Measurements from ENCODE around the gene SMAD5. TPM values are rescaled to one million over a fixed set of nuclear protein-coding genes. Genes with fewer than 3 reads are reported as not detected.
A peak's percentile ranks its signal among the peaks of the same experiment; 100 is the strongest.

Gene SMAD5
- total RNA-seq, 1 donor: 88.7 TPM

DNA sequence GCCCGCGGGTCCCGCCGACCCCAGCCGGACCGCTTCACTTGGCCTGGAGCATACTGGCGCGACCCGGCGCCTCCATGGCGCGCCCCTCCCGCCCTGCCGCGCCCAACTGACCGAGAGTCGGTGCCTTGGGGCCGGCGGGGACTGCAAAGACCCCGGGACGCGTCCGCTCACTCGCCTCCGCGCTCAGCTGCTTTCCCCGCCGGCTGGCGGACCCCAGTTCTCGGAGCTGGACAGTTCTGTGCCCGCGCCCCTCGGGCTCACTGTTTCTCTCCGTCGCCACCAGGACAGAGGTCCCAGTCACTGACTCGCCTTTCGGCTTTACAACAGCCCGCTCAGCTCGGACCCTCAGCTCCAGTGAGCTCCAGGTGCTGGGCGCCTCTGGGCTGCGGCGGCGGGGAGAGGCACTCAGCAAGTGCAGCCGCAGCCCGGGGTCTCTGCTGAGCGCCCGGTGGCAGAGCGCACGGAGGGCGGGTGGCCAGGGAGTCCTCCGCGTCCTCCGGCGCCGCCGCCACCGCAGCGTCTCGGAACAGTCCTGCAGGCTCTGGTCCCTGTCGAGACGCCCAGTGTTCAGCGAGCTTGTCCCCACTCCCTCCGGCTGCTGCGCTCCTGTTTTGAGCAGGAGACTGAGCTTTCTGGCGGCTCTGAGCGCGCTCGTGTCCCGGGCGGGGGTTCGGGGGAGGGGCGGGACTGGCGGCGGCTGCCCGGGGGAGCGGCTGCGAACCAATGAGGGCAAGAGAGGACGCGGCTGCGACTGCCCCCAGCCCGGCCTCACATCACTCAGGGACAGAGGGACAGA, 60.1 kb downstream of the SMAD5 start, which contains the start of gene SMIM32:
Gene SMIM32 (minus strand): TSS at position 637 of the 796 bp plus-strand sequence. CDS start 638 bp downstream, outside the sequence.
- TF ChIP-seq, protein P1, sequence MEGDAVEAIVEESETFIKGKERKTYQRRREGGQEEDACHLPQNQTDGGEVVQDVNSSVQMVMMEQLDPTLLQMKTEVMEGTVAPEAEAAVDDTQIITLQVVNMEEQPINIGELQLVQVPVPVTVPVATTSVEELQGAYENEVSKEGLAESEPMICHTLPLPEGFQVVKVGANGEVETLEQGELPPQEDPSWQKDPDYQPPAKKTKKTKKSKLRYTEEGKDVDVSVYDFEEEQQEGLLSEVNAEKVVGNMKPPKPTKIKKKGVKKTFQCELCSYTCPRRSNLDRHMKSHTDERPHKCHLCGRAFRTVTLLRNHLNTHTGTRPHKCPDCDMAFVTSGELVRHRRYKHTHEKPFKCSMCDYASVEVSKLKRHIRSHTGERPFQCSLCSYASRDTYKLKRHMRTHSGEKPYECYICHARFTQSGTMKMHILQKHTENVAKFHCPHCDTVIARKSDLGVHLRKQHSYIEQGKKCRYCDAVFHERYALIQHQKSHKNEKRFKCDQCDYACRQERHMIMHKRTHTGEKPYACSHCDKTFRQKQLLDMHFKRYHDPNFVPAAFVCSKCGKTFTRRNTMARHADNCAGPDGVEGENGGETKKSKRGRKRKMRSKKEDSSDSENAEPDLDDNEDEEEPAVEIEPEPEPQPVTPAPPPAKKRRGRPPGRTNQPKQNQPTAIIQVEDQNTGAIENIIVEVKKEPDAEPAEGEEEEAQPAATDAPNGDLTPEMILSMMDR (IDR thresholded peaks at IDR 0.05; ENCODE audit: insufficient read depth, low read length): no peak
- peak within 1 kb of the TSS; percentile 44 for H3K4me3 ChIP-seq (ENCODE audit: low read depth, low read length)
- DNase-seq (ENCODE audit: low read depth): no peak

DNA sequence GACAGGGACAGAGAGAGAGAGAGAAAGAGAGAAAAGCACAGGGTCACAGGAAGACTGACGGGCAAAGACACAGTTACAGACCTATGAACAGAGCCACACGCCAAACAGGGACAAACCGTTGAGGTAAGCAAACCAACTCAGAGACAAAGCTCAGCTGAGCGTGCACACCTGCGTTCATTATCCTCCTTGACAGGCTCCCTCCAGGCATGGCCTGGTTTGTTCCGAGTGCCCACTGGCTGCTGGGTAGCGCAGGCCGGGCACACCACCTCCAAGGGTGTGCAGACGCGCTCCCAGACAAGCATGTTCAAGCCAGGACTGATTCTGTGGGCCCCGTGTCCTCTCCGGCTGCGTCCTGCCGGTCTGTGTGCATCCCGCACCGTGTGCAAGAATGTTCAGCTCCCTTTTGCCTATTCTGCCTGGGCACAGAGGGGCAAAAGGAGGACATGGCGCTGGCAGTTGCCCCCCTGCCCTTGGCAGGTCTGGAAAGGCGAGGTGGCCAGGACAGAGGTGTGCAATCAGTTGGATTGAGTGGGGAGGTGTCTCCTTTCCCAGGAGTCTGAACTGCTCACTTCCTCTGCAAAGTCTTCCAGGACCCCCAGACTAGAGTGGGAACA, 60.8 kb downstream of the SMAD5 start:
- TF ChIP-seq, protein P1 (IDR thresholded peaks at IDR 0.05; ENCODE audit: insufficient read depth, low read length): no peak
- no peak for DNase-seq (ENCODE audit: low read depth)
- H3K4me3 ChIP-seq (ENCODE audit: low read depth, low read length): no peak overlapping the region

DNA sequence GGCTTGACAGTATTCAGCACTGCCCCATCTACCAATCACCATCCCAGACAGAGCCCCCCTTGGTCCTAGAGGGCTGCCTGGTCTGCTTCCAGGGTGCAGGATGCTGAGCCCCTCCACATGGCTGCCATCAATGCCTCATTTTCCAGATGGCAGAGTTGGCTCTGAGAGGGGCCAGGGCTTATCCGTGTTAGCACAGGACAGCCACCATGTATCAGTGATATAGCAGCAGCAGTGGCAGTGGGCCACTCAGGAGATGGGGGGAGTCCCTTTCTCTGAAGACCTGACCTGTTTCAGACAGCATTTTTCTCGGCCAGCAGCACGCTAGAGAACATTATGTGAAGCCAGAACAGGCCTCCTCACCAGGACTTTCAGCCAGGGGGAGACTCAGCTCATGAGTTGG, 61.9 kb downstream of the SMAD5 start:
- TF ChIP-seq, protein P1 (IDR thresholded peaks at IDR 0.05; ENCODE audit: insufficient read depth, low read length): no peak
- H3K4me3 ChIP-seq (ENCODE audit: low read depth, low read length): no peak overlapping the region
- DNase-seq (ENCODE audit: low read depth): no peak

DNA sequence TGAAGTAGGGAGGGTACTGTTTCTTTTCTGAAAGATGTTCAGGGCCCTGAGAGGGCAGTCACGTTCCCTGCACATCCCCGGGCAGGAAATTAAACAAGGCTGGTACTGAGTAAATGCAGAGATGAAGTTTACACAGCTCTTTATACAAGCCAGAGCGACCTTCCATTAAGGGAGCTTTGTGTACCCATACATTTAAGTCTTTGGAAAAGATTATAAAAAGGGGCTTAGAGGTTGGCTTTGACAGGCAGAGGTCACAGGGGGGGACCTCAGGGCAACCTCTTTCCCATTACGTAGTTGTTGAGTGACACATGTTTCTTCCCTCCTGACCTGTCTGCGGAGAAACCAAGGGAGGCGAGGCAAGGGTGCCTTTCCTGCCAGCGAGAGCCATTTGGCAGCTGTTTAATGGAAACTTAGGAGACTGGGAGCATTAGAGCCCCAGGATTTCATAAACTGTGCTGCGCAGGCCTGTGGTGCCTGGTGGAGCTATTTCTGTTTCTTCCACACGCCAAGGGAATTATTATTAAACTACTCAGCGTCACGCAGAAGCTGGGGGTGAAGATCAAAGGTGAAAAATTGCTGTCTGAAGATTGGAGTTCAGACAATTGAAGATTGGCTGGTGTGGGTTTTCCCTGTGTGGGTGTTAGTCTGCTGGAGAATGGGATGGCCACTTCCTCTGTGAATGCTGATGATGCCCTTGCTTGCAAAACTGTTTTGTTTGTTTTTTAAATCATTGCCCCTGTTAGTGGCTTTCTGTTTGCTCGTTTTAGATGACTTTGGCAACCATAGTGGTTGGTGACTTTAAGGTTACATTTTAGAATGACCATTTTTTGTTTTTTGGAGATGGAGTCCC, 63.6 kb downstream of the SMAD5 start:
- TF ChIP-seq, protein P1 (IDR thresholded peaks at IDR 0.05; ENCODE audit: insufficient read depth, low read length): no peak

DNA sequence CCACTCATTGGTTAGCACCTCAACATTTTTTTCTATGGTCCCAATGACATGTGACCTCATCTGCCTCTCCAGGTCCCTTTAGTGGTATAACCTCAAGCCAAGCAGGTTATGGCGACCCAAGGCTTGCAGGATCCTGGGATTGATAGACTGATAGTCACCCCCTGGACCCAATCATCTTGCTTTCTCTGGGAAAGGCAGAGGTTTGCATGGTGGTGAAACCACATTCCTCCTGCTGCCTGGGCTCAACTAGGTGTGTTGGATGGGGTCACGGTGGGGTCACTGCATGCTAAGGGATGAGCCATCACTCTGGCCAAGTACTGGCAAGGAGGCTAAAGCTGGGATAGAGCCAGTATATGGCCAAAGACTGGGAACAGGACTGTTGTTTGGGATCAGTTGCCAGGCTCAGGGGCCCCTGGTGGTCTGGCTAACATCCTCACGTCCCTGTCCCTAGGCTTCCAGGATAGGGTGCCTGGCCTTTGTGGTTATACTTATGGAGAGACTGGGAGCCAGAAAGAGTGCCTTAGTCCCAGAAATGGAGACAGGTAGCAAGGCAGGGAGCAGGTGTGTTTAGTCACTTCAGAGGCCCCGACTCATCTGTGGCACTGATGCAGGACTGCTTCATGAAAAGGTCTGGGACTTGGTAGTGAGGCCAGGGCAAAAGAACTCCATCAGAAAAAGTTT, 65.0 kb downstream of the SMAD5 start:
- no peak overlapping the region for H3K4me3 ChIP-seq (ENCODE audit: low read depth, low read length)
- TF ChIP-seq, protein P1 (IDR thresholded peaks at IDR 0.05; ENCODE audit: insufficient read depth, low read length): no peak
- no peak for DNase-seq (ENCODE audit: low read depth)

More for the DNA sequence above, 63.6 kb downstream of the SMAD5 start:
- H3K4me3 ChIP-seq (ENCODE audit: low read depth, low read length): no peak overlapping the region
- no peak for DNase-seq (ENCODE audit: low read depth)

DNA sequence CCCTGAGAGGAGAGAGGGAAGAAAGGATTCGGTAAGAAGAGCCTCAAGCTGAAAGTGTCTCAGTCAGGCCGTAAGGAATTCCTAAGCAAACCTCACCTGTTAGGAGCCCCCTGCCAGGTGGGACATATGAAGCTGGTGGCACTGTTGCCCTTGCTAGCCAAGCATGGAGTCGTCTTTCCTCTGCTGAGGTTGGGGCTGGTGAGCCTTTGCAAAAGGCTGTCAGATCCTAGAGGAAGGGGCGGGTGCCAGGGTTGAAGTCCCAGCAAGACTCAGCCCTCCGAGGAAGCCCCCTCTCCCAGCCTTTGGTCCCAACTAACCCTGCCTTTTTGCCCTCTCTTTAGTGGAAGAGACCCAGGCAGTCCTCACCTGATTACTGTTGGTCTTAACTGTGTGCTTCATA, 65.8 kb downstream of the SMAD5 start:
- no peak for DNase-seq (ENCODE audit: low read depth)
- TF ChIP-seq, protein P1 (IDR thresholded peaks at IDR 0.05; ENCODE audit: insufficient read depth, low read length): no peak
- no peak overlapping the region for H3K4me3 ChIP-seq (ENCODE audit: low read depth, low read length)

All from fibroblast of the aortic adventitia (primary cell).